GM12892 (cell line): Measurements from ENCODE around the gene SDK1.
"Not testable (repeated sequence)": the region's sequence is repeated elsewhere in the genome, so short reads cannot be mapped to it uniquely, and the experiment has no call there.

ENCODE experiments used
- DNase-seq: peaks from one replicate; pipeline ENCODE4 v3.0.0; 2011; ENCODE audit not compliant: insufficient read length
- FAIRE-seq: peaks from 2 replicates; lab custom pipeline; 2011; peaks lifted over from hg19 to GRCh38; lab: Jason Lieb, UNC
- POLR2A ChIP-seq: IDR thresholded peaks from 2 replicates; pipeline ENCODE4 v1.6.1; 2011; ENCODE audit warnings: low read depth, low read length, control low read depth
- POLR2AphosphoS5 ChIP-seq: IDR thresholded peaks from 2 replicates; pipeline ENCODE4 v1.6.1; 2011; ENCODE audit warnings: low read depth, low read length, control low read depth
- TAF1 ChIP-seq: IDR thresholded peaks from 2 replicates; pipeline ENCODE4 v1.6.1; 2011; ENCODE audit warnings: low read depth, mild to moderate bottlenecking, control low read depth, low read length, borderline replicate concordance

SDK1 gene

DNA sequence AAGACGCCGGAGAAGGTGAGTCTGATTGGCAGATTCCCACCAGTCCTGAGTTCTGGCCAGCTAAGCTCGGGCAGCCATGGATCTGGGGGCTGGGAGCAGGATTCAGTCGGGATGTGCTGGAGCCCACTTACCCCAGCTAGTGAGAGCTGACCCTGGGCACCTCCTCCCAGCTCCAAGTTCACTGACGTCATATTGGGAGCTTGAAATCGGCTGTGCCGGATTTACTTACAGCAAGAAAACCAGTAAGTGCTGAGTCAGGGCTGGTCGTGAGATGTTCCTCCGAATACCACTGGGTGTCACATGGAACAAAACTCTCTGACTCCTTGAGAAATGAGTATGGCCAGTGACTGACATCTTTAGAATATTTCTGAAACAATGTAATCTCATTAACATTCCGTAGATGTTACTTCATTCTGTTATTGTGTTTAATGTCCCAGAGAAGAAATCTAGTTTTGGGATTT is 621.2 kb downstream of the SDK1 start:
- FAIRE-seq: no peak
- no peak for DNase-seq
- TF ChIP-seq POLR2A: no peak
- no peak for TF ChIP-seq TAF1
- no peak for TF ChIP-seq POLR2AphosphoS5

DNA sequence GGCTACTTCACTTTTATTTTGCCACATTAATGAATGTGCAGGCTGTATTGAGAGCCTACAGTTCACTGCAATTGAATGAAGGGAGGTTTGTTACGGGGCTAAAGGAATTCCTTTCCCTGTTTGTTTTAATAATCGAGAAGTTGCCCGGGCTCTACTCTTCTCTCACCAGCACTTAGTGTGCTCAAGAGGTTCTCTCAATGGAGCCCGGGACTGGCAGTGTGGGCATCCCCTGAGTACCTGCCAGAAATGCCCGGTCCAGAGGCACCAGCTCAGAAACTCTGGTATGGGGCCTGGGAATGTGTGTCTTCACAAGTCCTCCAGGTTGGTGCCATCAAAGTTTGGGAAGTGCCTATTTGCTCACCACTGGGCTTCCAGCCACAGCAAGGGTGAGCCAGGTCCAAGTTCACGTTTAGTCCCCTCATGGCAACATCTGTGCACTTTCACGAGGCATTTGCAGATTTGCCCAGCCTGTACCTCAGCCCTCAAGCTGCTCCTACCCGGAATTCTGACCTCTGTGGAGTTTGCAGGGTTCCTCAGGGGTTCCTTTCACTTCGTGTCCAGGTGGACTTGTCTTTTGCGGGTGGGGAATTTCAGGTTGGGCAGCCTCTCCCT is 622.4 kb downstream of the SDK1 start:
- DNase-seq (no peak), FAIRE-seq (no peak)
- TF ChIP-seq TAF1 (no peak), POLR2A (no peak), POLR2AphosphoS5 (no peak)

DNA sequence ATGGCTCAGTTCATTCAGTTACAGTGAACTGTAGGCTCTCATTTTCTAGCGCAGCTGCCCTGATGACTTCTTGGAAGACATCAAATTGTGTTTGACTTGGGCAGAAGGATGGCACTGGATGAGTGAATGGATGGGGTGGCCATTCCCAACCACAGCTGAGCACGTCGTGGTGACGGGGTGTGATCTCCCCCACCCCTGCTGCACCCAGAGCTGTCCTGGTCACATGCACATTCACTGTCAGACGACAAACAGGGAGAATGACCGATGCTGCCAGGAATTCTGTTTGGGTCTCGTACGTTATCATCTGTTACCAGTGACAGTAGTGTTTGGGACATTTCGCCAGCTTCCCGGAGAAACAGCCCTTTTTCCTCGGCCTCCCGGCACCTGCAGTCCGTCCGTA is 623.2 kb downstream of the SDK1 start:
- FAIRE-seq: no peak
- DNase-seq: no peak
- TF ChIP-seq POLR2A: no peak
- no peak for TF ChIP-seq POLR2AphosphoS5
- no peak for TF ChIP-seq TAF1

DNA sequence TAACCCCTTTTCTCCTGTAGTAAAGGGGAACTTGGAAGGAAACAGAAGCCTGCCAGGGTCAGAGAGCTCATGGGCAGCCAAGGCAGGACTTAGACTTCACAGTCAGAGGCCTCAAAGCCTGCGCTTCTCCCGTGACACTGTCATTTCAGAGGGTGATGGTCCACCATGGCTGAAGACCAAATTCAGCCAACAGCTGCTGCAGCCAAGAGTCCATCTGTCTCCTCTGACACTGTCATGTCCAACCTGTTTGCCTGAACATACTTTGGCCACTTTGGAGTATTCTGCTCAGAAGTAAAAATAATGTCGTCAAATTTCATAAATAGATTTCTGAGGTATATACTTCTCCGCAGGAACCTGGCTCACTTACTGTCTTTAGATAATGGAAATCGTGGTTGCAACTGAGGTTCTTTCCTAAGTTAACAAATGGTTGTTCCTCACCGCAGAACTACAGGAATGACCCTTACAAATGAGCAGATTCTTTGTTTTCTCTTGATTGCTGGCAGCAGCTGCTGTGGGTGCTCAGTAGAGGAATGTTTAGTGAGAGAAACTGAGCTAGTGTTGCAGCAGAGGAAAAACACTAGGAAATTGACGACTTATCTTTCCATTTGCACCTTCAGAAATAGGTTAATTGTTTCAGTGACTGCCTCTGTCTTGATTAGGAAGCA is 626.5 kb downstream of the SDK1 start:
- no peak for TF ChIP-seq POLR2A
- TF ChIP-seq POLR2AphosphoS5: no peak
- TF ChIP-seq TAF1: no peak
- FAIRE-seq: no peak
- no peak for DNase-seq

DNA sequence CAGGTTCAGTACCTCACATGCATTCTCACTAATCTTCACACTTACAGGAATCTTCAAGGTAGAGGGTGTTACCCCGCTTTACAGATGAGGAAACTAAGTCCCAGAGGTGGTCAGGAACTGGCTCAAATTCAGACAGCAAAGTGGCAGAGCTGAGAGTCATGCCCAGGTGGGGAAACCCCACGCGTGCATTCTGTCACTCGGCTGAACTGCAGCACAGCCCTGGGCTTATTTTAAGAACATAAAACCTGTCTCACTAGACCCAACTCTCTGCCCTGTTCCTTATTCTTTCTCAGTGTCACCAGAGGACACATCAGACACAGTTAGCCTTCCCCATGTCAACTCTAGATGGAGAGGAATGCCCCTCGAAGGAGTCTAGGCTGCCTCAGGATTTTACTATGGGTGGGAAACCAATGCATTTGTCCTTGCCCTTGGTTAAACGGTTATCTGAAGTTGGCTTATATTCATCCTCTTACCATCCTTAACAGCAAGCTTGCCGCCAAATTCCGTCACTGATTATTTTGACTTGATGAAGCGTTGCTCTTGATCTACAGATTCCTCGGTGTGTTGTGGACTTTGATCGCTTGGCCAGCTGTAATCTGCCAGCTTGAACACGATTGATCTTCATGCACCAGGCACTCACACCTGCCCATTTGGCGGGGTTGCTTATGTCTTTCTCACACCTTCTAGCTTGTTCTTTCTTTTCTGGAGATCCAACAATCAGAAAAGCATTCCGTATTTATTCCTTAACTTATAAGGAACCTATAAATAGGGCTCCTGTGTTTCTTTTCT is 627.9 kb downstream of the SDK1 start:
- TF ChIP-seq POLR2AphosphoS5 (no peak), TAF1 (no peak), POLR2A (no peak)
- FAIRE-seq (no peak), DNase-seq (no peak)

DNA sequence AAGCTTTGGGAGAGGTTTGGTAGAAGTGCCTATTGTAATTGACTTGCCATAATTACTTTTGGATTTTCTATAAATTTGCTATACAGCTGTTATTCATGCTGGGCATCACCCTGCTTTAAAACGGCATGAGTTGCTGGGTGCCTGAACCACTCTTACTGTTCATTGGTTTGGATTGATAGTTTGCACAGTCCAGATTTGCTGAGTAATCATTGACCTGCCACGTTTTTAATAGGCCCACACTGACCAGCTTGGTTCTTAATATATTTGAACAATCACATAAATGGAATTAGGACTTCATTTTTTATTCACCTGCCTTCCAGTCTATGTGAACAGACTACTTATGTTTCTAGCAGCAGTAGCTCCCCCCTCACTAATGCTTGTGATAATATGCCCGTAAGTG is 630.8 kb downstream of the SDK1 start:
- no peak for TF ChIP-seq POLR2AphosphoS5
- TF ChIP-seq POLR2A: no peak
- no peak for TF ChIP-seq TAF1
- DNase-seq: no peak
- no peak for FAIRE-seq

DNA sequence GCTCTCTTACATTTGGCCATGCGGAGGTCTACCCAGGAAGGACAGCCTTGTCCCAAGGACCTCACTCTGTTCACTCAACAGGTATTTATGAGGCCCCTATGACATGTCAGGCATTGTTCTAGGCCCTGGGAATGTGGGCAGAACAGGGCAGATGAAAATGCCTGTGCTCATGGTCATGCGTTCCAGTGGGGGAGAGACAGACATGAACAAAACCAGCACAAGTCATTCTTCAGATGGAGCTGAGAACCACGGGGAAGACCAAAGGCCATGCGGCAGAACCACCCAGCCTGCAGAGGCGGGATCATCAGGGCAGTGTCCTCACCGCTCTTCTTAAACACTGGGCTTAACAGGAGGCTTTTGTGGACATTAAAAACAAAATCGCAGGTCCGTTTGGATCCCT is 636.1 kb downstream of the SDK1 start:
- TF ChIP-seq POLR2A (no peak), POLR2AphosphoS5 (no peak), TAF1 (no peak)
- no peak for DNase-seq
- no peak for FAIRE-seq

DNA sequence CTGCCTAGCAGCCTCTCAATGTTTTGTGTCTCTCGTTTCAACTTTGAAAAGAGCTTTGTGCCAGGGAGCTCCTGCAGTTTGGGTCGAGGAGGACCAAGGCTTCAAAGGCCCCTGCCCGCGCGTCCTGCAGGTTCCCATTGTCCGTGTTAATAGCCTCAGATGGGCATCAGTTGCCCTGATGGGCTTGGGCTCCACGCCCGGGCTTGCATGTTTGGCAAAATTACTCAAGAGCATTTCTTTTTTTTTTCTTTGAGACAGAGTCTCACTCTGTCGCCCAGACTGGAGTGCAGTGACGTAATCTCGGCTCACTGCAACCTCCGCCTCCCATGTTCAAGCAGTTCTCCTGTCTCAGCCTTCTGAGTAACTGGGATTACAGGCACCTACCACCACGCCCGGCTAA is 636.6 kb downstream of the SDK1 start:
- FAIRE-seq: no peak
- no peak for DNase-seq
- TF ChIP-seq POLR2A: no peak
- no peak for TF ChIP-seq POLR2AphosphoS5
- no peak for TF ChIP-seq TAF1

DNA sequence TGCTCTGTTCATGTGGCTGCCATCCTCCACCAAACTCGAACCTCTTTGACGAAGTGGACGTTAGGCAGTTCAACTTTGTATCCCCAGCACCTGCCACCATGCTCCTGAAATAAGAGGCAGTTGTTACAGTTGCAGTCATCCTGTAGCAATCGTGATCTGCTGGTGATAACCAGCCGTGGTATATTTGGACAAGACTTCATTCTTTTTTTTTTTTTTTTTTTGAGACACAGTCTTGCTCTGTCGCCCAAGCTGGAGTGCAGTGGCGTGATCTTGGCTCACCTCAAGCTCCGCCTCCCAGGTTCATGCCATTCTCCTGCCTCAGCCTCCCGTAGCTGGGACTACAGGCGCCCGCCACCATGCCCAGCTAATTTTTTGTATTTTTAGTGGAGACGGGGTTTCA is 640.7 kb downstream of the SDK1 start:
- not testable (repeated sequence) for DNase-seq, FAIRE-seq

DNA sequence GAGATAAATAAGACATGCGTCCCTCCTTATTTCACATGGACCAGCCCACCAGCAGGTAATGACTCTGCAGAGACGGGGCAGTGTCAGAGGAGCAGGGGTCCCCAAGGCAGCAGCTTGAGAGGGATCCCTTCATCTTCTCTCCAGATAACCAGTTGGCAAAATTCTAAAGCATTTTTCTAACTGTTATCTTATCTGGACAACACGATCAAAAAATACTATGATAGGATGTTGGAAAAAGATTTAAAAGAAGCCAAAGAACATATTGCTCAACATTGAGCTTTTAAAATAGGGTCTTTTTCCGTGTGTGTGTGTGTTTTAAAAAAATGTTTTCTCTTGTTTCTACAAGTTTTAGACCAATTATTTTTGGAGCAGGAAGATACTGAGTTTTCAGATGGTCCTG is 641.2 kb downstream of the SDK1 start:
- no peak for FAIRE-seq

DNA sequence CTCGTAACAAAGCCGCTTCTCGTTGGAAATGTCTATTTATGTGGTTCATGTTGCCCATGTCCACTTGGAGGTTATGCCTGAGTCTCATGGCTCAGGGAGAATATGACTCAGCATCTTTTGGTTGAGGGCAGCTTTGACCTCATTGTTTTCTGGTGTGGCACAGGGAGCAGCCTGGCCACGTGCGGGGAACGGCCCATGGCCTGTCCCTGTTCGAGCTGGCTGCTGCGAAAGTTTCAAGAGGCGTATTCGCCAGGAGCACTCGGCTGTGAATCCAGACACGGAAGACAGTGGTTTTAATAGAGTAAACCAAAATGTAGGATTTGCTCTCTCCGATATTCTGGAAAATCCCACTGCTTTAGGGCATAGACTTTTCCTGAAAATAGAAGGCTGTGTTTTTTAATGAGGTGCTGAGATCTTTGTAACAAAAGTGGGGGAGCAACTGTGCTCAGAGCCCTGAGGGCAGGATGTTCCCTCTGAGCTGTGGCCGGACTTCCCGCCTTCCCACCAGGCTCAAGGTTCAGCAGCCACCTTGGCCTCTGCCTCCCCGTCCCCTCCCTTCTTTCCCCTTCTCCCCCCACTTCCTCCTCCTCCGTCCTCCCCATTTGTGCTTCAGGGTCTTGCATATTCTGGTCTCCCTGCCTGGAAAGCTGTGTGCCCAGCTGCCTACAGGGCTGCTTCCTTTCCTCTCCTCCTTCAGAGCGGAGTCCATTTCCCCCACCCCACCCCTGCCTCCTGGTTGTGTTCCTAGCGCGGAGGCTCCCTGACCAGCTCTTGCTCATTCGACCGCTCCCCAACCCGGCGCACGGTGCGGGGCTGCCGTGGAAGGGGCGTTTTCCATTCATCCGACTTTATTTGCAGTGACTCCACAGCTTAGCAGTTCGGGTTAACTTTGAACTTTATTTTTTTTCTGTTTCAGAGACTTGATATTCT is 642.0 kb downstream of the SDK1 start:
- FAIRE-seq (no peak), DNase-seq (no peak)
- TF ChIP-seq POLR2A (no peak), POLR2AphosphoS5 (no peak), TAF1 (no peak)

More for the DNA sequence above, 641.2 kb downstream of the SDK1 start:
- DNase-seq: no peak
- TF ChIP-seq POLR2A (no peak), TAF1 (no peak), POLR2AphosphoS5 (no peak)
